GM18505 (cell line): Measurements from ENCODE around the gene ZNF609.
"Not testable (repeated sequence)": the region's sequence is repeated elsewhere in the genome, so short reads cannot be mapped to it uniquely, and the experiment has no call there.

Source experiments
- ATAC-seq: cut with Tn5 transposase; IDR thresholded peaks from one replicate; pipeline ENCODE4 v1.9.1; 2021; ENCODE audit not compliant: unreplicated experiment
- POLR2A ChIP-seq: IDR thresholded peaks from 4 replicates; pipeline ENCODE4 v1.6.1; 2011; ENCODE audit warnings: borderline replicate concordance; ENCODE audit not compliant: insufficient read depth, insufficient read length; ENCODE audit errors: extremely low read depth

The ZNF609 gene

GRCh38 chr15:64604319-64604718 is 143.9 kb downstream of the ZNF609 start:
- TF ChIP-seq POLR2A, result no peak
- ATAC-seq, result no peak

- ATAC-seq, result not testable (repeated sequence)
Observed at GRCh38 chr15:64607416-64607815, 147.0 kb downstream of the ZNF609 start.

GRCh38 chr15:64610257-64610919 is 150.0 kb downstream of the ZNF609 start:
- ATAC-seq, result no peak
- TF ChIP-seq POLR2A, result no peak

GRCh38 chr15:64611085-64611725 is 150.8 kb downstream of the ZNF609 start:
- TF ChIP-seq POLR2A, result no peak
- ATAC-seq, result no peak

- TF ChIP-seq POLR2A, result no peak
Observed at GRCh38 chr15:64614519-64614918, 154.1 kb downstream of the ZNF609 start.

GRCh38 chr15:64617727-64618126 is 157.3 kb downstream of the ZNF609 start:
- no peak for TF ChIP-seq POLR2A
- no peak for ATAC-seq

More at GRCh38 chr15:64614519-64614918, 154.1 kb downstream of the ZNF609 start:
- ATAC-seq, result no peak

- ATAC-seq, result no peak
- TF ChIP-seq POLR2A, result no peak
Observed at GRCh38 chr15:64618138-64618537, 157.8 kb downstream of the ZNF609 start.

GRCh38 chr15:64618540-64618939 is 158.2 kb downstream of the ZNF609 start:
- no peak for ATAC-seq

GRCh38 chr15:64619880-64620839 is 159.8 kb downstream of the ZNF609 start:
- no peak for TF ChIP-seq POLR2A
- ATAC-seq, result no peak

More at GRCh38 chr15:64618540-64618939, 158.2 kb downstream of the ZNF609 start:
- TF ChIP-seq POLR2A, result no peak

GRCh38 chr15:64621056-64621455 is 160.7 kb downstream of the ZNF609 start:
- no peak for ATAC-seq
- no peak for TF ChIP-seq POLR2A

- peak; percentile 13 for TF ChIP-seq POLR2A
- peak; percentile 65 for ATAC-seq
Observed at GRCh38 chr15:64622410-64623260, 162.3 kb downstream of the ZNF609 start.

- ATAC-seq, result no peak
- TF ChIP-seq POLR2A, result no peak
Observed at GRCh38 chr15:64623347-64623996, 163.1 kb downstream of the ZNF609 start.
